GM12875 (cell line): ENCODE results near the gene EDIL3.
"Not testable (repeated sequence)": the region's sequence is repeated elsewhere in the genome, so short reads cannot be mapped to it uniquely, and the experiment has no call there.

Experiments
- H3K4me3 ChIP-seq: one replicate; pipeline ENCODE4 v1.5.1; 2011; ENCODE audit warnings: low read depth, low read length, control low read depth
- TF ChIP-seq, protein P1 (sequence below): IDR thresholded peaks from 2 replicates; pipeline ENCODE4 v1.5.1; 2011; ENCODE audit warnings: low read depth, mild to moderate bottlenecking, control low read depth, inconsistent platforms, low read length, moderate library complexity, borderline replicate concordance; ENCODE audit not compliant: insufficient read depth

The EDIL3 gene

DNA sequence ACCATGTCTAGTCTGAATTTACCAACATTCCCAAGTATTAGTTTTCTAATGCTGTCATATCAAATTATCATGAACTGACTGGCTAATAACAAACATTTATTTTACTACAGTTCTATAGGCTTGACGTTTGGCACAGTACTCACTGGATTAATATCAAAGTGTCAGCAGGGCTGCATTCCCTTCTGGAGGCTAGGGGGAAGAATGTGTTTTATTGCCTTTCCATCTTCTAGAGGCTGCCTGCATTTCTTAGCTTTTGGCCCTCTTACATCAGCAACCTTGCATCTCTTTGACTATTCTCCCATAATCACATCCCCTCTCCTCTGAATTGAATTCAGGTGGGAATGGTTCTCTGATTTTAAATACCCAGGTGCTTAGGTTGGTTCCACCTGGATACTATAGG lies 84.7 kb downstream of the EDIL3 start:
- TF ChIP-seq, protein P1, sequence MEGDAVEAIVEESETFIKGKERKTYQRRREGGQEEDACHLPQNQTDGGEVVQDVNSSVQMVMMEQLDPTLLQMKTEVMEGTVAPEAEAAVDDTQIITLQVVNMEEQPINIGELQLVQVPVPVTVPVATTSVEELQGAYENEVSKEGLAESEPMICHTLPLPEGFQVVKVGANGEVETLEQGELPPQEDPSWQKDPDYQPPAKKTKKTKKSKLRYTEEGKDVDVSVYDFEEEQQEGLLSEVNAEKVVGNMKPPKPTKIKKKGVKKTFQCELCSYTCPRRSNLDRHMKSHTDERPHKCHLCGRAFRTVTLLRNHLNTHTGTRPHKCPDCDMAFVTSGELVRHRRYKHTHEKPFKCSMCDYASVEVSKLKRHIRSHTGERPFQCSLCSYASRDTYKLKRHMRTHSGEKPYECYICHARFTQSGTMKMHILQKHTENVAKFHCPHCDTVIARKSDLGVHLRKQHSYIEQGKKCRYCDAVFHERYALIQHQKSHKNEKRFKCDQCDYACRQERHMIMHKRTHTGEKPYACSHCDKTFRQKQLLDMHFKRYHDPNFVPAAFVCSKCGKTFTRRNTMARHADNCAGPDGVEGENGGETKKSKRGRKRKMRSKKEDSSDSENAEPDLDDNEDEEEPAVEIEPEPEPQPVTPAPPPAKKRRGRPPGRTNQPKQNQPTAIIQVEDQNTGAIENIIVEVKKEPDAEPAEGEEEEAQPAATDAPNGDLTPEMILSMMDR, result no peak
- no peak overlapping the region for H3K4me3 ChIP-seq

DNA sequence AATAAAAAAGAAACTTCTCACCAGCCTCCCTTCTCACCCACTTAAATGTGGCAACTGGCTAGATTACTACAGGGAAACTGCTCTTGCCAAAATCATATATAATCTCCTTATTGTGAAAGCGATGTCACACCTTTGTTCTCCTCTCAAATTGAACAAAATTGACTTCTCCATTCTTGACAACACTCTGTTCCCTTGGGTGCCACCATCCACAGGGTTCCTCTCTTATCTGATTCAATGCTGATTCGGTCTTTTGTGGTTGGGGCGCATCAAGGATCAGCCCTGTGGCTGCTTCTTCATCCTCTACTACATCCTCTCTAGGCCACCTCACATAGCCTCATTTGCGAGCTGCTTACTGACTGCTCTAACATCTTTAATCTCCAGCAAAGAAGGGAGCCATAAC lies 86.1 kb downstream of the EDIL3 start:
- H3K4me3 ChIP-seq, result no peak overlapping the region
- TF ChIP-seq, protein P1, result no peak

DNA sequence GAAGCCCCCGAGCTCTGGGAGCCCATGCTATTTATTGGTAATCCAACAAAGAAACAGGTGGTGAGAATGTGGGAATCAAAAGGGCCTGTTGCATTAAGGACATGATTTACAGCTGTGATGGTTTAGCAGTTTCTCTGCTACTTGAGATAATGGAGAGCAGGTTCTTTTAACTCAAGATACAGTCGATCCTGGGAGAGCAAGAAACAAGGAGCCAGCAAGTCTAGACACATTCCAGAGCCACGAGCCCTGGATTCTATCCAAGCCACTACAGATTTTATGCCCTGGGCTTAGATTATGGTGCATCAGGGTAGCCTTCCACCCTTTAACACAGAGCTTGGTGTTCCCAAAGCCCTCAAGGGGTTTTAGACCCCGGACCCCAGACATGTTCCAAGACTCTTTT lies 87.0 kb downstream of the EDIL3 start:
- H3K4me3 ChIP-seq, result not testable (repeated sequence)

DNA sequence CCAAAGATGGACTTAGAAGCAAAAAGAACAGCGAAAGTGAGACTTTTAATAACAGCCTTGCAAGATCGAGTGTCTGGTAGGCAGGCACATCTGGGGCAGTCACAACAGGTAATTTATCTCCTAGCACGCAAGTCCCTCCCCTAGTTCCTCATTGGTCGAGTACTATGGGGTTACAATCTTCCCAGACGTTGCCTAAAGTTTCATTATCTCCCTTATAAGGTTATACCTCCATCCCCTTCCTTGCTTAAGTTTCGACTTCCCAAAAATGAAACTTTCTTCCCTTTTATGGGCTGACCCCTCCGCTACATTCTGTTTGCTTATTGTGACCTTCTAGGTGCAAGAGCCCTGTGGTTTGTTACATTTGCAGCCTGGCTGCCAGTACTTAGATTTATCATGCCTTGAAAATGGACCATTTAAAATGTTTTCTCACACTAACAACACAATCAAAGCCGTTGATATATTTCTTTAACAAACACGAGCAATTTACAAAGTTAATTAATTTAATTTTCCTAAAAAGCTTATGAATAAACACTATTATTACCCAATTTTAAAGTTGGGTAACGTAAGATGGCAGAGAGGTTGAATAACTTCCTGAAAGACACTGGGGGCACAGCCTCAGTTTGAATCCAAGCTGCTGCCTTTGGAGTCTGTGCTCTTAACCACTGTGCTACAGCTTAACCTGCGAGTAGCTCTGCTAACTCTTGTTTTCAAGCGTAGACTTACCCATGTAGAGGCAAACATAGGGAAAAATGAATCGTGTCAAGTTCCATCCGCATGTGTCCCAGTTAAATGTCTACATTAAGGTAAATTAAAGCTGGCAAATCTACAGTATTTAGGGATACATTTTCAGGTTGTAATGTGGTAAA lies 91.7 kb downstream of the EDIL3 start:
- H3K4me3 ChIP-seq, result no peak overlapping the region
- TF ChIP-seq, protein P1, result no peak

DNA sequence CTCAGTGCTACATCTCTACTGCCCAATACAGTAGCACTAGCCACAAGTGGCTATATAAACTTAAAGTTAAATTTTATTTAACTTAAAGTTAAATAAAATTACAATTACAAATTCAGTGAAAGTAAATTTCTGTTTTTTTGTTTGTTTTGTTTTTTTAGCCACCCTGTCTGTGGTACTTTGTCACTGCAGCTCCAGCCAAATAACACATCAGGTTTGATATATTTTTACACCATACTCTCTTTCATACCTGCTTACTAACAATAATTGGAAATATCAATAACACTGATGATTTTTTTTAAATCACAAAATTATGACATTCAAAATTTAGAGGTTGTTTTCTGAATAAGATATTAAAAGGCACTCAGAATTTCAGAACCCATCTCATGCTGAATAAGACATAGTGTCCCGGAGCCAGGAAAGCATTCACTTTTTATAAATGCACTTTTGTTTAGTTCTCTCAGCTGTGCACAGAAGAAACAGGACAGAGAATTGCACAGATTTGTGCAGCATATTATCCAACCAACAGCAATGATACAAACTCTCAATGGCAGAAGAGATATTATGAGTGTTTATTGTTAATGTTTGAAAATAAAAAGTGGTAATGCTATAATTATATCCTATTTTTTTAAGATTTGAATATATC lies 92.6 kb downstream of the EDIL3 start:
- H3K4me3 ChIP-seq, result no peak overlapping the region
- TF ChIP-seq, protein P1, result no peak

DNA sequence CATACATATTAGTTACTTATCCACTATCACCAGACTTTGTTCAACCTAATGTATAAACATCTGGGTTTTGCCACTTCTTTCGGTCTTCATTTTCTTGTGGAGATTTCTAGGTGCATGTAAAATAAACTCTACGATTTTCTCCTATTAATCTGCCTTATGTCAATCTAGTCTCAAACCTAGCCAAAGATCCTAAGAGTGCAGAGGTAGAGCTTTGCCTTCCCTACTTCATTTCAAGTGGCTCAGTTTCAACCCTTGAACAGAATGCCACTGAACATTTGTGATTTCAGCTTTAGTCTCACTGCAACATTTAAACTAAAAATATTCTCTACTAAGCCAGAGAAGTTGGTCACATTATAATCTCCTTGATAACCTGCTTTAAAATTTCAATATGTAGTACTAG lies 94.0 kb downstream of the EDIL3 start:
- no peak overlapping the region for H3K4me3 ChIP-seq
- TF ChIP-seq, protein P1, result no peak

DNA sequence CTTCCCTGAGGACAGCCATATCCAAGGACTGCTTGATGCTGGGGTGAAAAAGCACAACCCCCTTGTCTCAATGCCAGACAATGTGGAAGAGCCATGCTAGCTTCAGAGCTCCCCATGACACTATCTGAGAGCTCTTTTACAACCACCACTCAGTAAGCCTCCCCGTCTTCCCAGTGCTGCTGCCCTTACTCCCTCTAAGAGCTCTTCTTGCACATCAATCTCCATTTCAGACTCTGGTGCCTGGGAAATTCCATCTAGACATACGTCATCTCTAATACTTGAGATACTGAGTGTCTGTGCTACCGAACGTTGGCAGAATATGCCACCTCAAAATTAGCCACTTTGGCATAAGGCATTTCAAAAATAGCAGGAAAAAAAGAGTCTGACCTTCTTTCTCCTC lies 94.5 kb downstream of the EDIL3 start:
- TF ChIP-seq, protein P1, result no peak
- H3K4me3 ChIP-seq, result no peak overlapping the region
